GM23338 (cell line): ENCODE measurements around the gene IGF1. TPM values are rescaled to one million over a fixed set of nuclear protein-coding genes. Genes with fewer than 3 reads are reported as not detected.

Source experiments
- ATAC-seq: fragments of 200-7000 bp; cut with Tn5 transposase; 3 replicates; pipeline ENCODE4 v1.9.1; 2020
- DNase-seq: peaks from one replicate; pipeline ENCODE4 v3.0.0-alpha.2; 2015; ENCODE audit warnings: low spot score
- H2AFZ ChIP-seq: fragments of 200-600 bp; sonication (generic); 2 replicates; pipeline ENCODE4 v1.8.0; 2016; ENCODE audit warnings: antibody characterized with exemption, mild to moderate bottlenecking, moderate library complexity
- H3F3A ChIP-seq: fragments of 200-600 bp; sonication (generic); replicated peaks from 2 replicates; pipeline ENCODE4 v1.8.0; 2017; ENCODE audit warnings: antibody characterized with exemption, mixed run types, low read depth
- H3K27ac ChIP-seq: fragments of 200-600 bp; sonication (generic); 2 replicates; pipeline ENCODE4 v1.6.1; 2016; ENCODE audit warnings: low read depth
- H3K27me3 ChIP-seq: fragments of 200-600 bp; sonication (generic); 2 replicates; pipeline ENCODE4 v1.8.0; 2016; ENCODE audit warnings: mild to moderate bottlenecking, mixed run types, moderate library complexity; ENCODE audit not compliant: insufficient read depth
- H3K36me3 ChIP-seq: fragments of 200-600 bp; sonication (generic); 2 replicates; pipeline ENCODE4 v1.8.0; 2016; ENCODE audit warnings: mild to moderate bottlenecking; ENCODE audit not compliant: insufficient read depth
- H3K4me1 ChIP-seq: fragments of 200-600 bp; sonication (generic); 2 replicates; pipeline ENCODE4 v1.8.0; 2016; ENCODE audit warnings: mild to moderate bottlenecking, moderate library complexity; ENCODE audit not compliant: insufficient read depth
- H3K4me2 ChIP-seq: fragments of 200-600 bp; sonication (generic); 2 replicates; pipeline ENCODE4 v1.7.1; 2017; ENCODE audit warnings: mixed run types
- H3K4me3 ChIP-seq: fragments of 200-600 bp; sonication (generic); 2 replicates; pipeline ENCODE4 v1.6.1; 2016; ENCODE audit warnings: mixed run types
- H3K79me2 ChIP-seq: fragments of 200-600 bp; sonication (generic); replicated peaks from 2 replicates; pipeline ENCODE4 v1.8.0; 2017; ENCODE audit warnings: mild to moderate bottlenecking; ENCODE audit not compliant: insufficient read depth
- H3K9me2 ChIP-seq: fragments of 200-600 bp; sonication (generic); 2 replicates; pipeline ENCODE4 v1.8.0; 2017; ENCODE audit not compliant: insufficient read depth
- H4K20me1 ChIP-seq: fragments of 200-600 bp; sonication (generic); replicated peaks from 2 replicates; pipeline ENCODE4 v1.8.0; 2017; ENCODE audit warnings: mild to moderate bottlenecking; ENCODE audit not compliant: insufficient read depth
- H3K27ac Mint-ChIP-seq: 2 replicates; pipeline ENCODE4 v1.8.0; 2020; ENCODE audit warnings: inconsistent platforms, mild to moderate bottlenecking, moderate library complexity, mixed read lengths
- H3K27me3 Mint-ChIP-seq: 3 replicates; pipeline ENCODE4 v1.8.0; 2022; ENCODE audit warnings: low read depth, mild to moderate bottlenecking, moderate library complexity, mixed read lengths, inconsistent platforms; ENCODE audit not compliant: insufficient read depth, poor library complexity
- H3K36me3 Mint-ChIP-seq: 3 replicates; pipeline ENCODE4 v1.8.0; 2021; ENCODE audit warnings: low read depth, mild to moderate bottlenecking, inconsistent platforms, moderate library complexity, mixed read lengths
- H3K4me1 Mint-ChIP-seq: 3 replicates; pipeline ENCODE4 v1.8.0; 2020; ENCODE audit warnings: mild to moderate bottlenecking, inconsistent platforms, mixed read lengths
- H3K4me3 Mint-ChIP-seq: 3 replicates; pipeline ENCODE4 v1.8.0; 2021; ENCODE audit warnings: moderate library complexity, mild to moderate bottlenecking, inconsistent platforms, mixed read lengths
- H3K9me3 Mint-ChIP-seq: 3 replicates; pipeline ENCODE4 v1.8.0; 2020; ENCODE audit warnings: moderate library complexity, mild to moderate bottlenecking, inconsistent platforms, mixed read lengths
- CREB1 ChIP-seq: fragments of 250-450 bp; sonication (Bioruptor Pico); IDR thresholded peaks from 2 replicates; pipeline ENCODE4 v1.5.0; 2020; ENCODE audit warnings: low read depth, mild to moderate bottlenecking, moderate library complexity
- EZH2 ChIP-seq: fragments of 200-600 bp; sonication (generic); IDR thresholded peaks from one replicate; pipeline ENCODE4 v1.8.0; 2017; ENCODE audit warnings: antibody characterized with exemption, mild to moderate bottlenecking, low read depth; ENCODE audit not compliant: unreplicated experiment
- EZH2phosphoT487 ChIP-seq: fragments of 200-600 bp; sonication (generic); IDR thresholded peaks from one replicate; pipeline ENCODE4 v1.8.1; 2018; ENCODE audit warnings: antibody characterized with exemption; ENCODE audit not compliant: unreplicated experiment
- JUNB ChIP-seq: IDR thresholded peaks from one replicate; pipeline ENCODE4 v1.6.1; 2016; ENCODE audit warnings: antibody characterized with exemption; ENCODE audit not compliant: unreplicated experiment
- NANOG ChIP-seq: IDR thresholded peaks from 2 replicates; pipeline ENCODE4 v1.6.1; 2016; ENCODE audit warnings: antibody characterized with exemption, borderline replicate concordance
- POLR2AphosphoS5 ChIP-seq: IDR thresholded peaks from 2 replicates; pipeline ENCODE4 v1.6.1; 2016; ENCODE audit warnings: antibody characterized with exemption, low read depth
- STAT1 ChIP-seq: IDR thresholded peaks from one replicate; pipeline ENCODE4 v1.6.1; 2016; ENCODE audit warnings: antibody characterized with exemption; ENCODE audit not compliant: unreplicated experiment
- ZNF114 ChIP-seq: fragments of 250-450 bp; sonication (Bioruptor Pico); IDR thresholded peaks from 2 replicates; pipeline ENCODE4 v1.5.0; 2020; ENCODE audit warnings: mild to moderate bottlenecking, moderate library complexity
- ZNF331 ChIP-seq: fragments of 250-450 bp; sonication (Bioruptor Pico); IDR thresholded peaks from 2 replicates; pipeline ENCODE4 v1.5.0; 2020; ENCODE audit warnings: low read depth, mild to moderate bottlenecking, moderate library complexity
- ZNF462 ChIP-seq: fragments of 250-450 bp; sonication (Bioruptor Pico); IDR thresholded peaks from 2 replicates; pipeline ENCODE4 v1.5.0; 2020; ENCODE audit warnings: mild to moderate bottlenecking, moderate library complexity
- polyA plus RNA-seq: library from polyadenylated mRNA; unstranded; fragments of >200 nt; fragmentation: Nextera tagmentation; extraction: Ambion mirVana; gene quantifications from 2 replicates; pipeline ENCODE4 v1.2.1, GENCODE V29; 2016
- total RNA-seq: library from RNA; depleted of rRNA; stranded (reverse); fragments of >200 nt; shearing (Covaris generic); gene quantifications from 2 replicates; pipeline ENCODE4 v1.2.3, GENCODE V29; 2014
- TF ChIP-seq, protein P1 (sequence below), 2 experiments: fragments of 200-600 bp in 1 of 2; sonication (generic) in 1 of 2; conservative IDR thresholded peaks; 2 replicates each; pipeline versions ENCODE4 v1.5.1 to v1.6.1; 2016 to 2017; ENCODE audit warnings: antibody characterized with exemption in 2 of 2, low read depth in 2 of 2, mild to moderate bottlenecking in 2 of 2, moderate library complexity in 1 of 2
- TF ChIP-seq, protein P2 (sequence below): IDR thresholded peaks from 2 replicates; pipeline ENCODE4 v1.6.1; 2016; ENCODE audit warnings: antibody characterized with exemption
- TF ChIP-seq, protein P3 (sequence below): IDR thresholded peaks from one replicate; pipeline ENCODE4 v1.6.1; 2018; ENCODE audit warnings: antibody characterized with exemption; ENCODE audit not compliant: unreplicated experiment

The IGF1 gene
- total and polyA plus RNA-seq, 2 experiments from 2014 or later, result 0.29 TPM; not detected in 1

DNA sequence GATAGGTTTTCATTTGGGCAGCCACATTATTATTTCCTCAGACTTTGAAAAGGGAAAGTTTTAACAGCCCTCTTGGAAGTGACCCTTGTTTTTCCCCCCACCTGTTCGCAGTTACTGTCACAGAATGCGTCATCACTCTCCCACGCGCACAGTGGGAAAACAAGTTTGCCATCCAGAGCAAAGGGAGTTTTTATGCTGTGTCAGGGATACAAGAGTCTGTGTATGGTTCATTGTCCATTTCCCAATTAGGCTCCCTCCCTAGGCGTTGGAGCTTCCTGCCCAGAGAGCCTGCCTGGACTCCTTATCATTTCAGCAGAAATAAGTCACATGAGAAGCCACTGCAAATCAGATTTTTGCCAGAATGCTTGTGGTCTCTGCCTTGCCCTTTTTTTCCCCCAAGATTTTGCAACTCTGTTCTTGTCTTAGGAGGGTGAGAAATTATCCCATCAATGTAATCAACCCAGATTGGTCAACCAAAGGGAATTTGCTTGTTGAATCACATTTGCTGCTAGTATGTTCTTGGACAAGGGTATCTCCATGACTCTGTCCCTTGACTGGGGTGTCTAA, 104.1 kb downstream of the IGF1 start:
- Histone ChIP-seq H3K27ac (no peak overlapping the region), H3K4me1 (no peaks in the 10 kb centered on the region), H3K36me3 (no peaks in the 10 kb centered on the region), H3F3A (no peaks in the 10 kb centered on the region), H3K79me2 (no peaks in the 10 kb centered on the region), H4K20me1 (no peaks in the 10 kb centered on the region), H3K4me2 (no peak overlapping the region), H3K9me2 (peaks cover 5% of the 10 kb centered on the region; the same call in 1 of the 2 replicates), H2AFZ (no peak overlapping the region), H3K27me3 (no peaks in the 10 kb centered on the region), H3K4me3 (no peak overlapping the region)
- Mint-ChIP-seq H3K36me3 (no peaks in the 10 kb centered on the region), H3K27ac (no peak overlapping the region), H3K27me3 (peaks cover 1% of the 10 kb centered on the region), H3K9me3 (peaks cover 8% of the 10 kb centered on the region; the same call in 2 of the 3 replicates), H3K4me3 (no peak overlapping the region), H3K4me1 (no peaks in the 10 kb centered on the region)
- no peak for ATAC-seq
- no peak for DNase-seq
- TF ChIP-seq ZNF114 (CRISPR knock-in tag) (no peak), ZNF331 (CRISPR knock-in tag) (no peak), EZH2phosphoT487 (no peak), ZNF462 (CRISPR knock-in tag) (no peak), STAT1 (no peak), NANOG (no peak), POLR2AphosphoS5 (no peak), CREB1 (no peak), JUNB (no peak), EZH2 (no peak)
- TF ChIP-seq, protein P1, sequence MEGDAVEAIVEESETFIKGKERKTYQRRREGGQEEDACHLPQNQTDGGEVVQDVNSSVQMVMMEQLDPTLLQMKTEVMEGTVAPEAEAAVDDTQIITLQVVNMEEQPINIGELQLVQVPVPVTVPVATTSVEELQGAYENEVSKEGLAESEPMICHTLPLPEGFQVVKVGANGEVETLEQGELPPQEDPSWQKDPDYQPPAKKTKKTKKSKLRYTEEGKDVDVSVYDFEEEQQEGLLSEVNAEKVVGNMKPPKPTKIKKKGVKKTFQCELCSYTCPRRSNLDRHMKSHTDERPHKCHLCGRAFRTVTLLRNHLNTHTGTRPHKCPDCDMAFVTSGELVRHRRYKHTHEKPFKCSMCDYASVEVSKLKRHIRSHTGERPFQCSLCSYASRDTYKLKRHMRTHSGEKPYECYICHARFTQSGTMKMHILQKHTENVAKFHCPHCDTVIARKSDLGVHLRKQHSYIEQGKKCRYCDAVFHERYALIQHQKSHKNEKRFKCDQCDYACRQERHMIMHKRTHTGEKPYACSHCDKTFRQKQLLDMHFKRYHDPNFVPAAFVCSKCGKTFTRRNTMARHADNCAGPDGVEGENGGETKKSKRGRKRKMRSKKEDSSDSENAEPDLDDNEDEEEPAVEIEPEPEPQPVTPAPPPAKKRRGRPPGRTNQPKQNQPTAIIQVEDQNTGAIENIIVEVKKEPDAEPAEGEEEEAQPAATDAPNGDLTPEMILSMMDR (conservative IDR thresholded peaks at IDR 0.05; ENCODE audit: low read depth in 2 of 2), result no peak
- TF ChIP-seq, protein P2, sequence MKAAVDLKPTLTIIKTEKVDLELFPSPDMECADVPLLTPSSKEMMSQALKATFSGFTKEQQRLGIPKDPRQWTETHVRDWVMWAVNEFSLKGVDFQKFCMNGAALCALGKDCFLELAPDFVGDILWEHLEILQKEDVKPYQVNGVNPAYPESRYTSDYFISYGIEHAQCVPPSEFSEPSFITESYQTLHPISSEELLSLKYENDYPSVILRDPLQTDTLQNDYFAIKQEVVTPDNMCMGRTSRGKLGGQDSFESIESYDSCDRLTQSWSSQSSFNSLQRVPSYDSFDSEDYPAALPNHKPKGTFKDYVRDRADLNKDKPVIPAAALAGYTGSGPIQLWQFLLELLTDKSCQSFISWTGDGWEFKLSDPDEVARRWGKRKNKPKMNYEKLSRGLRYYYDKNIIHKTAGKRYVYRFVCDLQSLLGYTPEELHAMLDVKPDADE, result no peak
- TF ChIP-seq, protein P3, sequence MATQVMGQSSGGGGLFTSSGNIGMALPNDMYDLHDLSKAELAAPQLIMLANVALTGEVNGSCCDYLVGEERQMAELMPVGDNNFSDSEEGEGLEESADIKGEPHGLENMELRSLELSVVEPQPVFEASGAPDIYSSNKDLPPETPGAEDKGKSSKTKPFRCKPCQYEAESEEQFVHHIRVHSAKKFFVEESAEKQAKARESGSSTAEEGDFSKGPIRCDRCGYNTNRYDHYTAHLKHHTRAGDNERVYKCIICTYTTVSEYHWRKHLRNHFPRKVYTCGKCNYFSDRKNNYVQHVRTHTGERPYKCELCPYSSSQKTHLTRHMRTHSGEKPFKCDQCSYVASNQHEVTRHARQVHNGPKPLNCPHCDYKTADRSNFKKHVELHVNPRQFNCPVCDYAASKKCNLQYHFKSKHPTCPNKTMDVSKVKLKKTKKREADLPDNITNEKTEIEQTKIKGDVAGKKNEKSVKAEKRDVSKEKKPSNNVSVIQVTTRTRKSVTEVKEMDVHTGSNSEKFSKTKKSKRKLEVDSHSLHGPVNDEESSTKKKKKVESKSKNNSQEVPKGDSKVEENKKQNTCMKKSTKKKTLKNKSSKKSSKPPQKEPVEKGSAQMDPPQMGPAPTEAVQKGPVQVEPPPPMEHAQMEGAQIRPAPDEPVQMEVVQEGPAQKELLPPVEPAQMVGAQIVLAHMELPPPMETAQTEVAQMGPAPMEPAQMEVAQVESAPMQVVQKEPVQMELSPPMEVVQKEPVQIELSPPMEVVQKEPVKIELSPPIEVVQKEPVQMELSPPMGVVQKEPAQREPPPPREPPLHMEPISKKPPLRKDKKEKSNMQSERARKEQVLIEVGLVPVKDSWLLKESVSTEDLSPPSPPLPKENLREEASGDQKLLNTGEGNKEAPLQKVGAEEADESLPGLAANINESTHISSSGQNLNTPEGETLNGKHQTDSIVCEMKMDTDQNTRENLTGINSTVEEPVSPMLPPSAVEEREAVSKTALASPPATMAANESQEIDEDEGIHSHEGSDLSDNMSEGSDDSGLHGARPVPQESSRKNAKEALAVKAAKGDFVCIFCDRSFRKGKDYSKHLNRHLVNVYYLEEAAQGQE, result no peak
